CD4-positive, alpha-beta T cell treated with Interleukin-4 for 1 hour (primary cell): ENCODE data around the gene DPYD.

ENCODE experiments used
- DNase-seq, 2 donors: peaks; one replicate each; pipeline ENCODE4 v3.0.0-alpha.2; 2020 to 2022

The DPYD gene

GRCh38 chr1:97073936-97074335, 846.9 kb downstream of the DPYD start:
- DNase-seq: no peak

- no peak for DNase-seq
Measured at GRCh38 chr1:97073169-97073568, 847.7 kb downstream of the DPYD start.

GRCh38 chr1:97071173-97071572, 849.7 kb downstream of the DPYD start:
- DNase-seq: no peak

- DNase-seq: no peak
Measured at GRCh38 chr1:97070376-97070775, 850.5 kb downstream of the DPYD start.

- DNase-seq: no peak
Measured at GRCh38 chr1:97069312-97069711, 851.5 kb downstream of the DPYD start.

- DNase-seq: no peak
Measured at GRCh38 chr1:97066860-97067259, 854.0 kb downstream of the DPYD start.

GRCh38 chr1:97063532-97063931, 857.3 kb downstream of the DPYD start:
- DNase-seq: no peak

GRCh38 chr1:97061604-97062003, 859.2 kb downstream of the DPYD start:
- no peak for DNase-seq

GRCh38 chr1:97056386-97056785, 864.4 kb downstream of the DPYD start:
- no peak for DNase-seq

GRCh38 chr1:97053268-97053667, 867.6 kb downstream of the DPYD start:
- no peak for DNase-seq

GRCh38 chr1:97051823-97052222, 869.0 kb downstream of the DPYD start:
- no peak for DNase-seq

GRCh38 chr1:97050506-97050905, 870.3 kb downstream of the DPYD start:
- no peak for DNase-seq

- DNase-seq: no peak
Measured at GRCh38 chr1:97047421-97047793, 873.4 kb downstream of the DPYD start.

GRCh38 chr1:97046765-97047420, 873.9 kb downstream of the DPYD start:
- no peak for DNase-seq

GRCh38 chr1:97044159-97044760, 876.6 kb downstream of the DPYD start:
- DNase-seq: no peak

GRCh38 chr1:97042551-97042950, 878.3 kb downstream of the DPYD start:
- no peak for DNase-seq

GRCh38 chr1:97041026-97041425, 879.8 kb downstream of the DPYD start:
- DNase-seq: no peak

GRCh38 chr1:97038410-97038809, 882.4 kb downstream of the DPYD start:
- DNase-seq: no peak

GRCh38 chr1:97034651-97035050, 886.2 kb downstream of the DPYD start:
- no peak for DNase-seq

- no peak for DNase-seq
Measured at GRCh38 chr1:97033949-97034348, 886.9 kb downstream of the DPYD start.
